GM19043 (cell line): ENCODE results near the gene NOC4L.
"Not testable (repeated sequence)": the region's sequence is repeated elsewhere in the genome, so short reads cannot be mapped to it uniquely, and the experiment has no call there.

Experiments
- ATAC-seq: cut with Tn5 transposase; IDR thresholded peaks from one replicate; pipeline ENCODE4 v1.9.1; 2021; ENCODE audit warnings: low read depth; ENCODE audit not compliant: unreplicated experiment

Gene NOC4L

GRCh38 chr12:132144115-132144809, at the start of gene NOC4L, which contains the start of gene DDX51:
TSS of gene NOC4L (plus strand) at chr12:132144457. CDS start at chr12:132144489, 32 bp downstream.
TSS of gene DDX51 (minus strand) at chr12:132144319. CDS start at chr12:132144296, 23 bp downstream.
- peak; percentile 87 for ATAC-seq

DNA sequence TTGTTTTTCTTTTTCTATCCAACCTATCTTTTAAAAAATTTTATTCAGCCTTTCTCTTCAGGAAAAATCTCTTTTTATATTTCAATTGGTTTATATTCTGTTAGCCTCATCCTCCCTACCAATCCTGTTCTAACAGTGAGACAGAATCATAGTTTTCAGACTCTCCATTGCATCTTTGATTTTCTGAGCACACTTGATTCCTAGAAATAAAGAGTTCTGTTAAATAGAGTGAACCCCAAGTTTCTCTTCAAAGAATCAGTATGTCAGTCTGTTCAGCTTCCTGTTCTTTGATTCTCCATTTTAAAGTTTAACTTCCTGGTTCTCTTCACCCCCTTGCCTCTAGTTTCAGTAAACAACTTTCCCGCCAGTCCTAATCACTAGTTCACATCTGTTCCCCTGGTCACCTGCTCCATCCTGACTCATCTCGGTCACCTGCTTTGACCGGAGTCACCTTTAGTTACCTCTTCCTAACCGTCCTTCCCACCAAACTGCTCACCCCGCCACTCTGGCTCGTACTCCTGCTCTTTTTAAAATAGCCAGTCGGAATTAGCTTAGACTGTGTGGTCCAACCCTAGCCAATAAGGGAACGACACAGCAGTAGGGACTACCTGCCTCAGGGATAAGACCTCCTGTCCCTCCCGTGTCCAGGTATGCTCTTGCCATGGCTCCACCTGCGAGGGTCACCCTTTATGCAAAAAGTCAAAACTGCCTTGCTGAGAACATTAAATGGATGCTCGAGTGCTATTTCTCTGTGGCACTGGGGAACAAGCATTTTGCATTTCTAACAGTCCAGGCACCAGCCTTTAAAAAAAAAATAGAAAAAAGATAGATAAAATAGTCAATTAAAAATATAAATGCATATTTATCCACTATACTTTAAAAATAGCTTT, 48.5 kb upstream of the NOC4L start:
- ATAC-seq, result no peak

DNA sequence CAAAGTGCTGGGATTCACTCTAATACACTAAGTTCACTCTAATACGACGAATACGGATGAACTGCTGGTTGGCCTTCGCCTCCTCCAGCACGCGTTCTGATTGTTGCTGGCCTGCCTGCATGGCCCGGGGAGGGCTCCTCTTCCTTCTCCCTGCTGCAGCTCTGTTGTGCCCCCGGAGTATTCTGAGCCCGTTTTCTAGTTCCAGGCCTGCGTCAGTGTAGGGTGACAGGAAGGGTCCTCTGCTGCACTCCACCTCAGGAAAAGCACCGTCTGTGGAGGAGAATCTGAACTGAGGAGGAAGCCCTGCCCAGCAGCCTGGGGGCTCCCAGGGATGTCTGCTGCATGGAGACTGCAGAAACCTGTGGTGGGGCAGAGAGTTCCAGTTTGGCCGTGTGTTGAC, 44.5 kb upstream of the NOC4L start:
- ATAC-seq, result no peak

DNA sequence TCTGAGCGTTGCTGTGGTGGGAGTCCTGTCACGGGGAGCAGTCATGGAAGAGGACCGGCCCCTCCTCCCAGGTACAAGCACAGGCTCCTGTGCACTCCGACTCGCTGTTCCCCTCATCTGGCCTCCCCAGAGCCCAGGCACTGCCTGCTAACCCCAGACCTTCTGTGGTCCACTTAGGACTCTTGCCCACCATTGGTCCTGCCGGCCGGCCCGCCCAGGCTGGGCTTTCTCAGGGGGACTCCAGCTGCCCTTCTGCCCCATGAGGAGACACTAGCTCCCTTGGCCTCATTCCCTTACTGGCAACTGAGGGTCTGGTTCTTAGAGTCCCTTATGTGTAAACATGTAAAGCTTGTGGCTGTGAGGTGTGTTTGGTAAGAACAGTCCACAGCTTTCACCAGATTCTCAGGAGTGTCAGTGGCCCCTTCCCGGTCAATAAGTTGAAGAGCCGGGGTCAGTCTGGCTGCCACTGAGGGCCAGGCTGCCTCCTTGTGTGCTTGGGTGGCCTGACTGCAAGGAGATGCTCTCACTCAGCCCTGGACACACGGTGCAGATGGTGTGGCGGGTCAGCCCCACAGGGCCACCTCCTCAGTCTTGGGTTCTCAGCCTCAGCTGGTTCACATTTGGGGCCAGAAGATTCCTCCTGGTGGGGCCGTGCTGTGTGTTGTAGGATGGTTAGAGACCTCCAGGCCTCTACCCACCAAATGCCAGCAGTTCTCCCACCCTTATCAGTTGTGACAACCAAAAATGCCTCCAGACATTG, 43.8 kb upstream of the NOC4L start:
- ATAC-seq, result no peak

DNA sequence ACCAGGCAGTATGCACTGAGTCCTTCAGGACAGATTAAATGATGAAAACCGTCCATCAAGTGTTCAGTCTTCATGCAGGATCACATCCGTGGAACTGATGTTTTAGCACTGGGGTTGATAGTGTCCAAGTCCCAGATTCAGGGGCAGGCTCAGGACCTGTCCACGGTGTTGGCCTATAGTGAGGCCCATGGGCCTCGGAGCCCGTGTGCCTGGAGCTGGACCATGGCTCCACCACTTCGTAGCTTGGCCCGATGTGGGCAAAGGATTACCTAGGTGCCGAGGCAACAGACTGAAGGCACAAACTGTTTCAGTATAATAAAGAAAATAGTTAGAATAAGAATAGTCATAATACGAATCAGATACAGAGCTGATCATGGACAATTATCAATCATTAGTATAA, 42.0 kb upstream of the NOC4L start:
- ATAC-seq, result no peak

DNA sequence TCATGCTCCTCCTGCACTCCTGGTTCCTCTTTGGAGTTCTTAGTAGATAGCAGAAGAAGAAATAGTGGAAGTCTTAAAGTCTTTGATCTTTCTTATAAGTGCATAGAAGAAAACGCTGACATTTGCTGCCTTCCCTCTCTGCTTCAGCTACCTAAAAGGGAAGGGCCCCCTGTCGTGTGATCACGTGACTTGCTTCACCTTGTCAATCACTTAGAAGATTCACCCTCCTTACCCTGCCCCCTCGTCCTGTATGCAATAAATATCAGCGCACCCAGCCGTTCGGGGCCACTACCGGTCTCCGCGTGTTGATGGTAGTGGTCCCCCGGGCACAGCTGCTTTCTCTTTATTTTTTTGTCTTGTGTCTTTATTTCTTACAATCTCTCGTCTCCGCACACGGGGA, 41.2 kb upstream of the NOC4L start:
- not testable (repeated sequence) for ATAC-seq

DNA sequence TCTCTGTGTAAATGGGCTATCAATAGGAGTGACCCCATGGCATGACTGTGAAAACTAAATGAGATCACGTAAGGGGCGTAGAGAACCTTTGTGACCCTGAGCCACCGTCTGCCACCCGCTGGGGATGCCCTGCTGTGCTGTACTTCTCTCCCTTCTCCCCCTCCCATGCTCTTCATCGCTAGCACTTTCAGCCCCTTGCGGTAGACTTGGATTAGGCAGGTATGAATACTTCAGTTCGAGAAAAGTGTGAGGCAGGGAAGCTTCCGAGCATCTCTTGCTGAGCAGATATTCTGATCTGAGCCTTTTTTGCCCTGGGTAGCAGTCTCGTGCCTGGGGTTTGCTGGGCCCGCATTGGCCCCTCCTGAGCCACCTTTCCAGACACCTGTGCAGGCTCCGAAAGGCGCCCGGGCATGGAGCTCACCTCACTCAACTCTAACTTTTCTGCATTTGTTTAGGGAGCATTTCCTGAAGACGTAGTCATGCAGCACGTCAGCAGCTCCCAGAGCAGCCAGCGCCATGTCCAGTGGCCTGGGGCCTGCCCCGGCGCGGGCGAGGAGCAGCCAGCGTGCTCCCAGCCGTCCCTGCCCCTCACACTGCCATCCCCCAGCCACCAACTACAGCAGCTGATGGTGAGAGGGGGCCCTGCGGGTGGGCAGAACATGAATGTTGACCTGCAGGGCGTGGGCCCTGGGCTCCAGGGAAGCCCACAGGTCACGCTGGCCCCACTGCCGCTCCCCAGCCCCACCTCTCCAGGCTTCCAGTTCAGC, 40.5 kb upstream of the NOC4L start:
- ATAC-seq, result no peak

- ATAC-seq, result no peak
Measured at GRCh38 chr12:132105467-132105866, 38.8 kb upstream of the NOC4L start.

DNA sequence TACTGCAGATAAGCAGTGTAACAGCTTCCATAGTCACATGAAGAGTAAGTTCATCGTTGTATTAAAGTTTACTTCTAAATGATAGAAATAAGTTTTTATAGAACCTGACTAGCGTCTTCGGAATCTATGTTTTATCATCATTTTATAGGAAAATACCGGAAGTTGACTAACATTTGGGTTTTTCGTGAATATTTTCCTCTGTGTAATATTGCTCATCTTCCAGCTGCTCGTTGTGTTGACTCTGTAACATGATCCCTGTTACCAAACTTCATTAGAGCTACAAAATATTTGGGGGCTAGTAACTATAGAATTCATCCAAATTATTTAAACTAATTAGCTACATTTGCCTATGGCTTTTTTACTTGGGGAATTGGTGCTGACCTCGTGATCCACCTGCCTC, 37.3 kb upstream of the NOC4L start:
- ATAC-seq, result no peak

GRCh38 chr12:132108211-132108832, 35.9 kb upstream of the NOC4L start:
- no peak for ATAC-seq

GRCh38 chr12:132109741-132110140, 34.5 kb upstream of the NOC4L start:
- ATAC-seq, result no peak

- no peak for ATAC-seq
Measured at GRCh38 chr12:132110677-132111076, 33.6 kb upstream of the NOC4L start.

GRCh38 chr12:132111654-132112304, 32.5 kb upstream of the NOC4L start:
- ATAC-seq, result no peak

DNA sequence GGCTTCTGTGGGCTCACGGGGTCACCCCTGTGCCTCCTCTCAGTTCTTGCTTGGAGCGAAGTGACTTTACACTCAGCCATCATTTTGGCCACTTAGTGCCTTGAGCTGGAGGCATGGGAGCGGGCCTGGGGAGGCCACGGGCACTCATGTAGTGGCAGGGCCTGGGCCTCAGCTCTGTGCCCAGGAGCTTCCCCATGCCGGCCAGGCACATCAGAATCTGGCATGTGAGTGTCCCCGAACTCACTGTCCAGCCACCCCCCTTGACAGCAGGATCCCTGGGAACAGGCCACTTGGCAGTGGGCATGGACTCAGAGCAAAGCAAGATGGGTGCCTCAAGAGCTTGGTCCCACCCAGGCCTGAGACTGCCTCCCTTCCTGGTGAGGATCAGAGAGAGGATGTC, 29.6 kb upstream of the NOC4L start:
- ATAC-seq, result no peak

DNA sequence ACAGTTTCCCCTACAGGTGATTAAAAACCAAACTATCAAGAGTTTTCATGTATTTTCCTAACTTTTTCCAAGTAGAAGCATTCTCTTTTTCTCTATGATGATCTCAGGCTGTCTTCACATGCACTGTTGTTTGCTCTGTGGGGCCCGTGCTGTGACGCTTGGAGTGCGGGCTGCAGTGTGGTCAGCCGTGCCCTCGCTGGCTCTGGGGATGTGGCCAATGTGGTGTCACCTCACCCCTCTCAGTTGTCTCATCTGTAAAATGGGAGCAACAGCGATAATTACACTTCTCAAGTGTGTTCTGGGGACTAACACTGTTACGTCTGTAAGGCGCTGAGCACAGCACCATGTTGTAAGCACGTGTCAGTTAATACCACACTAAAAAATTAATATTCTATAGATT, 28.8 kb upstream of the NOC4L start:
- no peak for ATAC-seq

GRCh38 chr12:132116709-132117557, 27.3 kb upstream of the NOC4L start:
- ATAC-seq, result no peak

DNA sequence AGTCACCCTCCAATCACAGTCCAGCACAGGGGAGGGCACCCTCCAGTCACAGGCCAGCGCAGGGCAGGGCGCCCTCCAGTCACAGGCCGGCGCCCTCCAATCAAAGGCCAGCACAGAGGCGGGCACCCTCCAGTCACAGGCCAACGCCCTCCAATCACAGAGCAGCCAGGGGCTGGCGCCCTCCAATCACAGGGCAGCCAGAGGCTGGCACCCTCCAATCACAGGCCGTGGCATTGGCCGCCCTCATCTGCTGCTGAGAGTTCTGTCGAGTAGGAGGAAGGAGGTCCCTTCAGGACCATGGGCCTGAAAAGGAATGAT, 26.7 kb upstream of the NOC4L start:
- ATAC-seq, result no peak

GRCh38 chr12:132118876-132119275, 25.4 kb upstream of the NOC4L start:
- ATAC-seq, result no peak

DNA sequence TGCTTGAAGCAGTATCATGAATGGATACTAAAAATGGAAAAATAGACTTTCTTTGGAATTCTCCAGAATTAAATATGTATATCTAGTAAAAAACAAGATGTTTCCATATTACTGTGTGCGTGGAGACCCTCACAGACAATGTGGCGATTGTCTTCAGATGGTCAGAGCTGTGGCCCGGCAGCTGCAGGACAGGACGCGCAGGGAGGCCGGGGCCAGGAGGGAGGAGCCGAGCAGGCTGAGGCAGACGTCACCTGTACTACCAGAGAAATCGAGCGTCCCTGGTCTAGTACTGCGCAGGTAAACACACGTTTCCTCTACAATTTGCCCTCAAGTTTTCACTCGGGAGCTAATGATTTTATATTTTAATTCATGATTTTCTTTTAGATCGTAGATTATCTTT, 23.0 kb upstream of the NOC4L start:
- ATAC-seq, result no peak
